HG02642 (cell line): ENCODE results near the gene RANBP17.
"Not testable (repeated sequence)": the region's sequence is repeated elsewhere in the genome, so short reads cannot be mapped to it uniquely, and the experiment has no call there.

ENCODE experiments used
- ATAC-seq: cut with Tn5 transposase; IDR thresholded peaks from one replicate; pipeline ENCODE4 v1.9.1; 2021; ENCODE audit warnings: mild to moderate bottlenecking; ENCODE audit not compliant: unreplicated experiment, poor library complexity

Gene RANBP17

GRCh38 chr5:171272996-171273970, 411.5 kb downstream of the RANBP17 start:
- no peak for ATAC-seq

- ATAC-seq = no peak
These were observed 414.2 kb downstream of the RANBP17 start for GRCh38 chr5:171275841-171276544.

DNA sequence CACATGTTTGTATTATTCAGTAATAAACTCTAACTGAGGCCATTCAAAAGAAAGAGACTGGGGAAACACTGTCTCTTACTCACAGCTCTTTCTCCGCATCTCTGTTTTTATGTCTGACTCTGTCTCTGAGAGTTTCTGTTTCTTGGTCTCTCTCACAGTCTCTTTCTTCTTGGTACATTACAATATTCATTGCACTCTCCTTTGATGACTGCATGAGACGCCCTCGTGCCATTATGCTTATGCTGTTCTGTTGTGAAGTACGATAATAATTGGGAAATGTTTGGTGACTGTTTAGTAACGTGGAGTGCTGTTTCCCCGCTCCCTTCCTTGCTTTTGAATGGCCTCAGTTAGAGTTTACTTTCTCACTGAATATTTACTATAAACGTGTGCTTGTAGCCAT, 421.9 kb downstream of the RANBP17 start:
- no peak for ATAC-seq

DNA sequence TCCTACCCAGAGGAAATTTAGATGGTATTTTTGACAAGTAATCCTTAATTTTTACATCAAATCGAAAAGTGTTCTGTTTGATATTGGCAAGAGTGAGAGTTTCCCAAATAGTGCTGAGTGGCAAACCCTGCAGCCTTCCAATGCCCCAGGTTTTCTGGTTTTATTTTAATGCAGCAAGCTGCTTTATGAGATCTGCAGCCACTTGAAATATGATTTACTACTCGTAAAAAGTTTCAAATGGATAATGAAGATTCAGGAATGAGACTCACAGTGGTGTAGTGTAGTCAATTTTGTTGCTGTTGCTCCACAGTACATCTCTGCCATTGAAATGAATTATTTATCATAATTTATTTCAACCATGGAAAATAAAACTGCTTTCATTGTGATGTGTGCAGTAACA, 423.6 kb downstream of the RANBP17 start:
- no peak for ATAC-seq

DNA sequence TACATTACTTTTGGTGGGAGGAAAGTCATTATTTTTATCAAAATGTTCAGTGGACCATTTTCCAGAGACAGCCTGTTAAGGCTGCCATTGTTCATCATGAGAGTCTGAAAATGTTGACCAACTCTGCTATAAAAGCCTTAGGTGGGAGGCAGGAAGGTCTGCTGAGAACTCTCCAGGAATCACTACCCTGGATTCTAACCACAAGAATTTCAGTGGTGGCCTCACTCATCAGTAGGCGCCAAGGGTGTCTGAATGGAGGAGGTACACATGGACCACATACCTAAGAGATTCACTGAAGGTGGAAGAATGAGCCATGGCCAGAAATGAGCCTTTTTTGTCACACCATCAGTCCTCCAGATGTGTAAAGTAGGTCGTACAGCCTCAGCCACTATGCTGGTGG, 426.2 kb downstream of the RANBP17 start:
- ATAC-seq = no peak

- no peak for ATAC-seq
These were observed 429.6 kb downstream of the RANBP17 start for GRCh38 chr5:171291371-171291770.

- no peak for ATAC-seq
These were observed 433.5 kb downstream of the RANBP17 start for GRCh38 chr5:171295299-171295698.

DNA sequence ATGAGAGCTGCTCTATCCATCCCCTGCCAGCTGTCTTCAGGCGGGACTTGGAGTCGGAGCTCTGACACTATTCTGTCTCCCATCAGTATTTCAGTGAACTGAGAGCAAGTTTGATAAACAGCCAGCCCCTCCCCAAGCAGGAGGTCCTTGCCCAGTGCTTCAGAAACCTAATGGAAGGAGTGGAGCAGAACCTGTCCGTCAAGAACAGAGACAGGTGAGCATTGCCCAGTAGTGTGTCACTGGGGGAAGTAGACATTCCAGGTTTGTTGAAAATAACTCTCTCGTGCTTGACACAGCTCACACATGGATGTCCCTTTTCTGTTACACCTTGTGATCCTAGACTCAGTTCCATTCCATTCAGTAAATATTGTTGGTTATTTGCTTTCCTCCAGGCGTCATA, 434.0 kb downstream of the RANBP17 start:
- no peak for ATAC-seq

GRCh38 chr5:171297941-171298340, 436.1 kb downstream of the RANBP17 start:
- not testable (repeated sequence) for ATAC-seq

- ATAC-seq = no peak
These were observed 437.4 kb downstream of the RANBP17 start for GRCh38 chr5:171299228-171299627.

- no peak for ATAC-seq
These were observed 438.0 kb downstream of the RANBP17 start for GRCh38 chr5:171299851-171300250.

DNA sequence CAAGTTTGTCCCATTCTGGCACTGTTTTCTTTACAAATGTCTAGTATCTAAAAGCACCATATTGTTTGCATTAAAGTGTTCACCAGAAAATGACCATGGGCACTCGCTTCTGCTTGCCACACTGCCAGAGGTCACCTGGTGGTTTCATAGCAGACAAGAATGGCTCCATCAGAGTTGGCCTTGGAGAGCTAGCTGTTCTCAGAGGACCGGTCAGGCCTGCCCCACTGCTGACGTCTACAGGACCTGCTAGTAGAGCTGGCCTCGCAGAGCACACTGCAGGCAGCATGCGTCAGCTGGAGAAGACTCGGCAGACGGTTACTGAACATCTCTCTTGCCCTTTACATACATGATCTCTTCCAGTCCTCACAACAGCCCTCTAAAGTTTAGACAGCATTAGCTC, 438.5 kb downstream of the RANBP17 start:
- ATAC-seq = no peak

DNA sequence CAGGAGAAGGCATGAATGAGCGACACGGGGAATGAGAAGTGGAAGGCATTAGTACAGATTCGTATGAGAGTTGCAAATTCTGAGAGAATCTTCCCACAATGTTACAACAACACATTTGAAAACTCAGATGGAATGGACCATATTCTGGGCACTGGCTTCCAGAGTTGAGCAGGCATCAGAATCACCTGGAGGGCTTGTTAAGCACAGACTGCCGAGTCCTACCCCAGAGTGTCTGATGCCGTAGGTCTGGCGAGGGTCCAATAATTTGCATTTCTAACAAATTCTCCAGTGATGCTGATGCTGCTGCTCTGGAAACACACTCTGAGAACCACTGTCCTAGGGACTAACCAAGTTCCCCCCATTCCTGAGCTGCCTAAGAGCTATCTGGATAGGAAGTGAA, 444.3 kb downstream of the RANBP17 start:
- no peak for ATAC-seq

- no peak for ATAC-seq
These were observed 445.2 kb downstream of the RANBP17 start for GRCh38 chr5:171306781-171307591.

- no peak for ATAC-seq
These were observed 446.1 kb downstream of the RANBP17 start for GRCh38 chr5:171307789-171308452.

DNA sequence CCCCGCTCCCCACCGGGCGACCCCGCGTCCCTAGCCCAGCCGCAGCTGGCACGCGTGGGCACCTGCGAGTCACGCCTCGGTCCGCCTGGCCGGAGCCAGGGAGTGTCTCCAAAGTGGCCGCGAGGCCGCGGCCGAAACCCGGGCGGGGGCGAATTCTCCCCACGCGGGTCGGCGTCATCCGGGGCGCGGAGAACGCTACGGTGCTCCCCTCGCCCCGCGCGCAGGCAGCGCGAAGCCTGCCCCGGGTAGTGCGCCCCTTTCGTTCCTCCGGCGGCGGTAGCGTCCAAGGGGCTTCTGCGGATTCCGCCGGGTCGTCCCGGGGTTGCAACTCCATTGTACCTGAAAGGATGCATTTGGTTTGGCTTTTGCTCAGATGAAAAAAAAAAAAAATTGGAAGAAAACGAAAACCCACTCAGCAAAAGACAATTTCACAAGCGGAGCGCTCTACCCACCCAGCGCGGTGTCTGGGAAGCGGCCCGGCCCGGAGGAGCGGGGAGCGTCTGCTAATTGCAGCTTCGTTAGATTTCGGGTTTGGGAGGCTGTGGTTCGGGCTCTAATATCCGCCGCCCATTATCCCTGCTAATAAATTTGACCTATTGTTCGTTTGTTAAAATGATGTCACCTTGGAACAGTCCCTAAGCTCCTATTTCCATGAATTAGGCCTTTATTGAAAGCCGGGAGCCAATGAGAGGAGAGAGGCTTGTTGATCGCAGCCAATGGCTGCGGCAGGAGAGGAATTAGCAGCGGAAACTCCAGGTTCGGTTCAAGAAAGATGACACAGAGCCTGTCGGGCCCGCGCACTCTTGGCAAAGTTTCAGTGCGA, 446.8 kb downstream of the RANBP17 start, which contains the start of gene TLX3:
TLX3 (plus strand) TSS at position 796 of the 823 bp plus-strand sequence. CDS start 118 bp downstream, outside the sequence.
- ATAC-seq = no peak

DNA sequence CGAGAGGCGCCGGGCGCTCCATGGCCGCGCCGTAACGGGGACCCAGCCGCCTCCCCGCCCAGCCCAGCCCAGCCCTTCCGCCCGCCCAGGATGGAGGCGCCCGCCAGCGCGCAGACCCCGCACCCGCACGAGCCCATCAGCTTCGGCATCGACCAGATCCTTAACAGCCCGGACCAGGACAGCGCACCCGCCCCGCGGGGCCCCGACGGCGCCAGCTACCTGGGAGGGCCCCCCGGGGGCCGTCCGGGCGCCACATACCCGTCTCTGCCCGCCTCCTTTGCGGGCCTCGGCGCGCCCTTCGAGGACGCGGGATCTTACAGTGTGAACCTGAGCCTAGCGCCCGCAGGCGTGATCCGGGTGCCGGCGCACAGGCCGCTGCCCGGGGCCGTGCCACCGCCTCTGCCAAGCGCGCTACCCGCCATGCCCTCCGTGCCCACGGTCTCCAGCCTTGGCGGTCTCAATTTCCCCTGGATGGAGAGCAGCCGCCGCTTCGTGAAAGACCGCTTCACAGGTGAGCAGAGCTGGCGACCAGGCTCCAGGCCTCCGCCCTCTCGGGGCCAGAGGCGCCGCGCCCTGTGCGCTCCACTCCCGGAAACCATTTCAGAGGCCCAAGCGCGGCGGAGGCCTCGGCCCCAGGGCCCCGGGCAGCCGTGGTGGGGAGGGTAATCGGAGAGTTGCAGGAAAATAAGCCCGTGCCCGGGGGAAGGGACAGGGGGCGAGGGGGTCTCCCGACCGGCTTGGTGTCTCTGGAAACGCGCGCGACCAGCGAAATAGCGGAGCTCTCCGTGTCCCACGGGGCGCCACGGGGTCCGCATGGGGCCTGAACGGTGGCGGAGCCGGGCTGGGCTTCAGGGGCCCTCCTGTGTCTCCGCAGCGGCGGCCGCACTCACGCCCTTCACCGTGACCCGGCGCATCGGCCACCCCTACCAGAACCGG, 447.7 kb downstream of the RANBP17 start:
- no peak for ATAC-seq

DNA sequence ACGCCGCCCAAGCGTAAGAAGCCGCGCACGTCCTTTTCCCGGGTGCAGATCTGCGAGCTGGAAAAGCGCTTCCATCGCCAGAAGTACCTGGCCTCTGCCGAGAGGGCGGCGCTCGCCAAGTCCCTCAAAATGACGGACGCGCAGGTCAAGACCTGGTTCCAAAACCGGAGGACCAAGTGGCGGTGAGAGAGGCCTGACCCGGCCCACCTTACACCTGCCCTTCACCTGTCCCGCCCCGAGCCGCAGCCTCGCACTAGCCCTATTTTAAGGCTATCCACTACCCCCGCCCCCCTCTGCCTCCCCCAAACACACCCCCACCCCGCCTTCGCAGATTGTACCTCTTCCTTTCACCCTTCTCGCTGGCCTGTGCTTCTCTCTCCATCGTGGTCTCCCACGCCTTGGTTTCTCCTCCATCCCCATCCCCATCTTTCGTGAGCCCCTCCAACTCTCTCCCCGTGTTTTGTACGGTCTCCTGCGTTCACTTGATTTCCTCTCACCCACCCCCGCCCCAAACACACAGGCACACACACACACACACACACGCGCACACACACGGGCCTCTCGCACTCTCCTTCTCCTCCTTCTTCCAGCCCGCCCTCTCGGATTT, 448.5 kb downstream of the RANBP17 start:
- ATAC-seq = no peak
